GM21515 (cell line): ENCODE results near the gene LDAH.

Experiments
- ATAC-seq: cut with Tn5 transposase; IDR thresholded peaks from one replicate; pipeline ENCODE4 v1.9.1; 2021; ENCODE audit not compliant: unreplicated experiment

LDAH gene

GRCh38 chr2:20687260-20687832 is 135.6 kb downstream of the LDAH start:
- no peak for ATAC-seq

DNA sequence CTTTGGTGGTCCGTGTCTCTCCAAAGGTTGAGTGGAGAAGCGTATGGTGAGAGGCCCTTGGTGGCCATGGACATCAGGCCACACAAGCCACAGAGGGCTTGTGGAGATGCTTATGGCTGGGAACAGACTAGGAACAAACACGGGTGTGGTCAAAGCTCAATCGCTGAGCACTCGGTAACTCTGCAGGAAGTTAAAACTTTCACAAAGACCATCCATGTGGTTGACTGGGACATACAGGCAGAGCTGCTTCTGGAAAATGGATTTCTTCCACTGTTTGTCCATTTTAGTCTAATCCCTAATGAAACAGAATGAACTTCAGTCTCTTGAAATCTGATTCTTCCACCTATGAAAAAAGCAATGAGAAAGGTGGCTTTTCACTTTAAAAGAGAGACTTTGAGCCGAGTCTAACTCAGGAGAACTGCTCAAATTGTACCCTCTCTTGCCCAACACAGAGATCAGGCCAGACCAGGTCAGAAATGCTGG is 138.3 kb downstream of the LDAH start:
- no peak for ATAC-seq

DNA sequence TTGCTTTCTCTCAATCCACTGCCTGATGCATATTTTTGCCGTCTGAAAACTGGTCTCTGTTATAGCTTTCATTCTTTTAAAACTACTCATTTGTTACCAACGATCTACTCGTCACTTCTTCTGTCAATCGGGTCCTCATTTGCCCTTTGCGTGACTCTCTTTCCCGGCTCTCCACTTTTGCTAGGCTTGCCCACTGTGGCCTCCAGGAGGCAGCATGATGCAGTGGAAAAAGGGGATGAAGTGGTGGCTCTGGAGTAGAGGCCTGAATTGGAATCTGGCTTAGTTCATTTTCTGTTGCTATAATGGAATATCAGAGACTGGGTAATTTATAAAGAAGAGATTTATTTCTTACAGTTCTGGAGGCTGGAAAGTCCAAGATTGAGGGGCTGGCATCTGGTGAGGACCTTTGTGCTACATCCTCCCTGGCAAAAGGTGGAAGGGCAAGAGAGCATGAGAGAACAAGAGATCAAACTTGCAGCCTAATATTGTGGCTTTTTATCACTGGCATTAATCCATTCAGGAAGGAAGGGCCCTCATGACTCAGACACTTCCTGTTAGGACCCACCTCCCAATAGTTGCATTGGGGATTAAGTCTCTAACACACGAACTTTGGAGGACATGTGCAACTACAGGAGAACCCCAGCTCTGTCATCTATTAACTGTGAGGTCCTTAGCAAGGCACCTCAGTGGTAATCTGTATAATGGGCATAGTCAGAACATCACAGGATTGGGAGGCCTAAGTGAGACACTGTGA is 140.6 kb downstream of the LDAH start:
- no peak for ATAC-seq

DNA sequence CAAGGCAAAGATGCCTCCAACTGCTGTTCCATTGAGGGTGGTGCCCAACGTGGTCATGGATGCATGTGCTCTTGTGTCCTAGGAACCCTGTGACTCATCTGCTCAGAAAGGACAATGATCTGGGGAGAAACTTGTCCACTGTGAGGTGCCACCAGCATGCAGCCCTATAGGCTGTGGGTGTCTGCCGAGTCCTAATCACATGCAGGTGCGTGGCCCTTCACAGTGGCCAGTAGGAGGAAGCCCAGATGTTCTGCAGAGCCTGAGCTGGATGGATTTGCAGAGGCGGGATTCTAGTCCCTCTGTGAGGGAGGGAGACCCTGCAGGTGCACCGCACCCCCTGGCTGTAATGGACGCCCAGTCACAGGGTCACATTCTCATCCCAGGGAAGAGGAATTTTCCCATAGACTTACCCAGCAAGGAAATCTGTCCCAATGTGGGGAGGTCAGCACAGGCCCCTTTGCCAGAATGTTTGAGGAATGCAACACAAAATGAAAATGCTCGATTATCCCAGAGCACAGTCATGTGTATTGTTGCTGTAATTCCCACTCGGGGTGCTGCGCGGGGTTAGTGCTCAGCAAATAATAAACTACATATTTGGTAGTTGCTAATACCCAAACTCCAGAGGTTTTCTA is 142.0 kb downstream of the LDAH start:
- no peak for ATAC-seq

- ATAC-seq = no peak
Observed at GRCh38 chr2:20678780-20679179, 144.1 kb downstream of the LDAH start.

DNA sequence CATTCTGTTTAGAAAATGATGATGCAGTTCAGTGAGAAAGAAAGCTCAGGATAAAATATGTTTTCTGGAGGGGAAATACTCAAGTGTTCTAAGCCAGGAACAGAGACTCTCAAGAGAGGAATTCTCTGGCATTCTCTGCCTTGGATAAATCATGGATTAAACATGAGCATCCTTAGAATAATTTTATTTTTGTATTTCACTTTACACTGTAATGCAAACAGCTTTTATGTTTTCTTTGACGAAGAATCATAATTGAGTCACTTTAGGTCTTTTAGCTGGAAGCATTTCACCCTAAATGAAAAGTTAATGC is 144.9 kb downstream of the LDAH start:
- ATAC-seq = no peak

- ATAC-seq = peak; percentile 40
Observed at GRCh38 chr2:20677301-20678085, 145.4 kb downstream of the LDAH start.

DNA sequence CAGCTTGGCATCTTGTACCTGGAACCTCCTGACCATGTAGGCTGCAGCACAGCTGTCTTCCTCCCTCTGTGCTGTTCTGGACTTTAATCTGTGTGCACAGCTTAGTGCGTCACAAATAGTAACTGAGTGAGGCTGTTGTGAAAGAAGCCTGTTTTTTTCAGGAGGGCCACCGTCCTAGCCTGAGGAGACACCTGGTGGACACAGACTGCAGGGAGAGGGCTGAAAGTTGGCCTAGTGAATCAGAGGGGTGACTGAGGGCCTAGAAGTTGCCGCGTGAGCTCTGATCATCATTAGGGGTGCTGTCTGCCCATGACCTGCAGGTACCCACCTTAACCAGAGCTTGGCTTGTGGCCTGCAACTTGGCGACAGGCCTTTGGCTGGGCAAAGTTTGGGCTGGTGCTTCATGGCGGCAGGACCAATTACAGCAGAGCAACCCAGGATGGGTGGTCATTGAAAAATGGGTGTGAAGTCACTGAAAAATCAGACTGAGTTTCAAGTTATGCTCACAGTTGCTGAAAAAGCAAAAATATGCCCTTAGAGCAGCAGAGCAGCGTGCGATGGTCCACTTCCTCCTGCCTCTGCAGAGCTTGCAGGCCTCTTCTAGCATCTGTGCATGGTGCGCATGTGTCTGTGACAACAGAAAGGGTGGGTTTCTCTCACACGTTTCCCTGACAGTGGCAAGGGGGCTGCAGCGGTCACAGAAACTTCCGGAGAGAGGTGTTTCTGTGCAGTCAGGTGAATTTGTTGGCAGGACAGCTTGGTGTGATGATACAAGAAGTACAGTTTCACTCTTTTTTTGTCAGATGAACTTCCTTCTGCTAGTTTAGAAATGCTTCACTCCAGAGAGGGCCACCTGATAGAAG is 146.3 kb downstream of the LDAH start:
- ATAC-seq = peak; percentile 85

DNA sequence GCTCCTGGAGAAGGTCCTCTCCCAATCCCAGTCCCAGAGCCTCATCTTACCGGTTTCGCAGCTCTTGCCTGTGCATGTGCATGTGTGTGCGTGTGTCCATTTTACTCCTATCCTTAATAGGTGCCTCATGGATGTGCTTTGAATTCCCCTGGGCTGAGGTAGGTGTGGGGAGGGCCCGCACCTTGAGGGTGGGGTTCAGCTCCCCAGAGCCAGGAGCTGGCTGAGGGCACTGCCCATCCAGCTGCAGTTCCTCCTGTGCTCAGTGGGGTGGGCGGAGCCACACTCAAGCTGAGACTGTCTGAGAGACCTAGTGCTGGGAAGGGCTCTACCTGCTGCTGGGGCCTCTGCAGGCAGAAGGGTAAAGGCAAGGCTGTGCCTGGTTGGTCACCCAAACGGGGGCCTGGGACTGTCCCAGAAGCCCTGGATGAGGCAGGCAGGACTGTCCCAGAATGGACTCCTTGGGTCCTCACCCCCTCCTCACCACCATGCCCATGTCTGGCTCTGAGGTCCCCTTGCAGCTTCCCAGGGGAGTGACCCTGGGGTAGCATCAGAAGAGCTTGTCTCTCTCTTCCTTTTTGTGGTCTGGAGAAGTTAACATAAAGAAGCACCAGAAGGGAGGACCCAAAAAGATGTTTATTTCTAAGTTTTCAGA is 147.1 kb downstream of the LDAH start:
- peak; percentile 41 for ATAC-seq

GRCh38 chr2:20674974-20675679 is 147.8 kb downstream of the LDAH start:
- ATAC-seq = no peak

GRCh38 chr2:20674309-20674965 is 148.5 kb downstream of the LDAH start:
- ATAC-seq = no peak

DNA sequence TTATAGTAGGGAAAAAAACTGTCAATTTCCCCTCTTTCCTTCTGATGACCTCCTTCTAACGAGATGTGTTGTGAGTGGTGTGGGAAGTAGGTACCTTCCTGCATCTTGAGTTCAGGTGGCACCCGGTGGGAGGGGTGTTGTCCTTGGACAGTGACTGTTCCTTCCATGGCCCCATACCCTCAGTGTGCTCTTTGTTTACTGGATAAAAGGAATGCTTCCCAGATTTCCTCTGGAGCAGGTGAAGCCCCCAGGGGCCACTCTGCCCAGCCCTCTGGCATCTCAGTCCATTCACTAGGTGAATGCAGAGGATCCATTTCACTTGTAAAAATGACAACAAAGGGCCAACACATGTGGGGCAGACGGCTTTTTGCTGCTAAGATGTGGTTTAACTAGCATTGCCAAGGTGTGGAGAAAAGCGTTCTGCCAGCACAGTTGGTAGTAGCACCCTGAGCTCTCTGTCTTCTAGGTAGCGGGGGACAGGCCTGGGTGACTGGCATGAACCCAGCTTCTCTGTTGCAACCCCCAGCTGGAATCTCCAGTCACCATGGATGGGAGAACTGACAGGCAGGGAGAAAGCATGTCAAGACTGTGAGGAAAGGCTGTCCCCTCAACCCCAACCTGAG is 149.1 kb downstream of the LDAH start:
- no peak for ATAC-seq

GRCh38 chr2:20672201-20672951 is 150.5 kb downstream of the LDAH start:
- no peak for ATAC-seq

DNA sequence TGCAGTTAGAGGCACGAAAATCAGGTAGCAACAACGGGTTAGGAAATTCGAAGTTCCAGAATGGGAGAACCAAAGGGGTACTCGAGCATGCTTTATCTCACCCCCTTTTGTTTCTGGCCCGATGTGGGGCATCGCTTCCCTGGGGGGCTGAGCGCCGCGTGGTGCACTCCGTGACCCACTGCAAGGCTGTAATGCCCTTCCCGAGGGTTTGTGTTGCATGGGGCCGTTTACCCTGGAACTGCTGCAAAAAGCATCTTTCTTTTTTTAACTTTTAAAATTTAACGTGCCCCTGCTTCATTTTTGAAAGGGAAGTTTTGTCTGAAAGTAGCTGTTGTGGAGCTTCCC is 151.2 kb downstream of the LDAH start:
- ATAC-seq = no peak

GRCh38 chr2:20671036-20671735 is 151.7 kb downstream of the LDAH start:
- ATAC-seq = no peak

GRCh38 chr2:20670315-20671035 is 152.4 kb downstream of the LDAH start:
- ATAC-seq = no peak
